ENCODE measurements around the gene PARP8.
A peak's percentile ranks its signal among the peaks of the same experiment; 100 is the strongest.
"Not testable (repeated sequence)": the region's sequence is repeated elsewhere in the genome, so short reads cannot be mapped to it uniquely, and the experiment has no call there.

The PARP8 gene

DNA sequence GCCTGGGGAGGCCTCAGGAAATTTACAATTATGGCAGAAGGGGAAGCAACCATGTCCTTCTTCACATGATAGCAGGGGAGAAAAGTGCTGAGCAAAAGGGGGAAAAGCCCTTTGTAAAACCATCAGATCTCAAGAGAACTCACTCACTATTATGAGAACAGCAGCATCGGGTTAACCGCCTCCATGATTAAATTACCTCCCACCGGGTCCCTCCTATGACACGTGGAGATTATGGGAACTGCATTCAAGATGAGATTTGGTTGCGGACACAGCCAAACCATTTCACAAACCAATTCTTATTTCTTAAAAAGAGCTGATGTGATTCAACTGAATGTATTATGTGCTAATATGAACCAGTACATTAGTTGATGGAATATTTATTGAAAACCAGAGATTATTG, 63.9 kb downstream of the PARP8 start:
- no peak for DNase-seq

DNA sequence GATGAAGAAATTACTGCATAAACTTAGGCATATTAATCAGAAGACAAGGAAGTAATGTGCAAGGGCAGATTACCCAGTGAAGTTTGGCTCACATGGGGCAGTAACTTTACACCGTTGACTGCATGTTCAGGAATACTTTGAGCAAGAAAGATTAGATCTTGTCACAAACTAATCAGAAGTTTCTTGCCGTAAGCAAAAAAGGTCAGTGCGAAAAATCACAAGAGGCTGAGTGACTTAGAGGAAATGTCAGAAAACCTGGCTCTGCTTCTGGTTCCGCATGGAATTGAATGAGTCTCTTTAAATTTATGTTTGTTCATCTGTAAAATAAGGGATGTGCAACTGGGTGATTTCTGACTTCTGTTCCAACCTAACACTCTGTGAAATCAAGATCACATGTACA, 64.4 kb downstream of the PARP8 start:
- DNase-seq, result no peak

DNA sequence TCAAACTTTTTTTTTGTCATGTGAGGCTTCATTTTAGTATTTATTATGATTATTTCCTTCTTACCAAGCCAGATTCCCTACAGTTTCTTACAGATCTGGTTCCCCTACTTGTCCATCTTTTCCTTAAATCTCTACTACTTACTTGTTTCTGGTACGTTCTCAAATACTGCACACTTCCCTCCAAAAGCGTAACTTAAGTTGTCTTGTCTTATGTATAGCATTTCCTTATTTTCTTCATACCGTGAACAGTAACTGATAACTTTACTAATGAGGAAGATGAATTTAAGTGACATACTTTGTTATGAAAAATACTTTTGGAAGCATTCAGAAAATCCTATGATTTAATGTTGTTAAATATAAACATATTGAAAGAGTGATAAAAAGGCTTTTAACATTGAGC, 67.3 kb downstream of the PARP8 start:
- no peak for DNase-seq

DNA sequence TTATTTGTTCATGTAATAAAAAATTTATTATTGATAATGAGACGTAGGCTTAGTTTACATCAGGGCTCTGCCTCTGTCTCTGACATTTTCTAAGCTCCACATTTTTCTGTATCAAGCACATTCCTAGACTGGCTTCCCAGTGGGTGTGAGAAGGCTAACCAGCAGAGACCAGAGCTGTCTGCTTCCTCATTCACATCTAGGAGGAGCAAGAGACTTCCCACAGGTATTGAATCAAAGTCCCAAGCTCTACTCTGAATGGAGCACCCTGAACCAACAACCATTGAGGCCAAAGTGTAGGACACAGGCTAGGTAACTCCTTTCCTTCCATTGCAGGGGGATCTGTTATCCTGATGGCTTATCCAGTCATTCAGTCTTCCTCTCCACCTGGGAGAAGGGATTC, 72.4 kb downstream of the PARP8 start:
- no peak for DNase-seq

DNA sequence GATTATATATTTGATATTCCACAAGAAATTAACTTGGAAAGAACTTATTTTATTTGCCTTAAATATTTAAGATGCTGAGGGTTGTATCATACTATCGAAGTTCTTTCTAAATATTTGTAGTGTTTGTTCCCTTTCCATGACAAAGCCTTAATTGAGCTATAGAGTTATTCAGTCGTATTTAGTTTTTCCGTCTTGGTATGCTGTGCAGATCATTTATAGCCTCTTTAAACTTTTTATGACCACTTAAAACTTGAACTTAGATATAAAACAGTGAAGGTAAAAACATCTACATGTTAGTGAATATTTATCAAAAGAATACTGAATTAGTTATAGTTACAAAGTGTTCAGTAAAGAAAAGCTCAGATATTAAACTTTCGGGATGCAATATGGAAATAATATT, 74.4 kb downstream of the PARP8 start:
- DNase-seq, result no peak

DNA sequence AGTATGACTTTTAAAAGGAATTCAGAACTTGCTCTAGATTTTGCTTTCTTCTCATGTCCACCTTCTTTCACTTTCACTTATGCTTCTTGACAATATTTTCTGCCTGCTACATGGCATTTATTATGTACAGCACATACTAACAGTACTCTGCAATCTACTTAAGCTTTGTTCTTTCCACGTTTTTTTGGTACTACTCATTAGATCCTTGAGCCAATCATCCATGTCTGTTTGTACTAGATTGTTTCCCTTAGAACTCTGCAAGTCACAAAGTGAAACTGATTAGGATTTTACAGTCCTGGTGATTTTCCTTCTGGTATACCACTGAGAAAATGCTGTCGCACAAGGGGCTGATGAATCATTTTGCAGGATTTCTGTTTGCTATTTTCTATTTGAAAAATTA, 78.3 kb downstream of the PARP8 start:
- DNase-seq, result no peak

DNA sequence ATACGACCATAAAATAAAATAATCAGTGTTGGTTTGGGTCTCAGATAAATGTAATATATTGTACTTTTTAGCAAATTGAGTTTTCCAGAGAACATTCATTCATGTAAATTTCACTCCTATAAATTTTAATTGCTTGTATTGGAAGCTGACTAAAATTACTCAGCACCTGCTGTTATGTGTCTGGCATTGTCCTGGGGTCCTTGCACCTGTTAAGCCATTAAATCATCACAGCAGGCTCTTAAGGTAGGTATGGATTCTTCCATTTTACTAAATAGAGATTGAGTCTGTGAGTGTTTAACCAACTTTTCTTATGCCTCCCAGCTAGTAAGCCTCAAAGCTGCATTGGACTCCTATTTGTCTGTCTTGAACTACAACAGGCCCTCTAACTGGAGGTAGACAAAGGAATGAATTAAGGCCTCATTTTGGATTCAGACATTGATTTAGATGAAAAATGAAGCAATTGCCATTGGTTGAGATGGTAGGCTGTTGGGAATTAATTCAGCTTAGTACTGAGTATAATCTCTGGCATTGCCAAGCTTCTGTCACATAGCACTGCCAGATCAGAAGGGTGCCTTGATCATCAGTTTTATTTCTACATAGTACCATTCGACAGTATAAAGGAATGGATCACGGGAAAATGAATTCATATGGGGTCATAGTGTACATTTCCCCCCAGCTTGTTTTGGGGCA, 78.9 kb downstream of the PARP8 start:
- no peak for DNase-seq

DNA sequence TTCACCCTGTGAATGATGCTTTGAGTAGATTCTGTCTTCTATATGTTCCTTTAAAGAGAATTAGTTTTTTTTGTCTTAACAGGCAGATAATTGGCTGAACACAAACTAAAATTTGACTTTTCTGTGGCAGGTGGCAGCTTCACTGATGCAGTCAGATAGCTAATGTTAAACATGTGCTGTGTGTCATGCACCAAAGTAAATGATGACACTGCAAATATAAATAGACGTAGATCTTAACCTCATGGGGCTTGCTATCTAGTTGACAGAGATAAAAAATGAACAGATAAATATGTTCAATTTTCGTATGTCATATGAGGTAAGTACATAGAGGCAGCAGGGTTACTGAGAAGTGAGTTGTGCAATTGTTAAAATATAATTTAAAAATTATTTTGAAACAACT, 82.7 kb downstream of the PARP8 start:
- no peak for DNase-seq

DNA sequence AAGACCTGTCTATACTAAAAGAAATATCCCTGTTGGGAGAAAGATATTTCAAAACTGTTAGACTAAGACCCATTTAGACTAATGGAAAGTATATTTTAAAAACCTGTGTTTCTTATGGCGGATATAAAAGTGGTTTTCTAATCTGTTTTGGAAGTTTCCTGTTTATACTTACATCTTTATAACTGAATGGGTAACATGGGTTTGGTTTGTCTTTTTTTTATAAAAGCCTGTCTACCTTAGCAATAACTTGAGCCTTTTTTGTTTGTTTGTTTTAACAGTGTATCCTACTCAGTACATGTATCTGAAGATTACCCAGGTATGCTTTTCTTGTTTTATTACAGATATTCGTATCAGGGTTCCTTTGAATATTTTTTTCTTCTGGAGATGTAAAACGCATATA, 83.4 kb downstream of the PARP8 start:
- DNase-seq, result no peak

DNA sequence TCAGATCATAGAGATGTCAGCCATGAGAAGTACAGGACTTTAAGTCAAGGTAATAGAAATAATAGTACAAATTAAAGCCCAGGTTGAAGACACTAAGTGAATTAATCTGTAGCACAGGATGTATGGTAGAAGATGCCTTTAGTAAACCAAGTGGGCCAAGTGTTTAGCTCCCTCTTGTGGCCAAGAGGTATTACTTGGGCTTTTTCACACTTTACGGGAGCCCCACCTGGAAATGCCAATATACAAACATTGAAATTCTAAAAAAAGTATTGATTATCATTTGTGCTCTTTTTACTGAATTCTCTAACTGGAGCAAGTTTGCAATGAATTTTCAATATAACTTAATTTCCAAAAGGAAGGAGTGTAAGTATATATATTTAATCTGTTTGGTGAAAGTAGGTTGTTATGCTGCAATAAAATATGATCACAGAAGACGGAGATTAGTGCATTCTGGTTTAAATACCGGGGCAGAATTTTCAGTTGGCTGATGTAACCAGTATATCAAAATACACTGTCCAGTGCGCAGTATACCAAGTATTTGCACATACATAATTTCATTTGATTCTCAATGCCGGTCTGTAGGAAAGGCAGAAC, 84.7 kb downstream of the PARP8 start:
- peak; percentile 57 for DNase-seq

DNA sequence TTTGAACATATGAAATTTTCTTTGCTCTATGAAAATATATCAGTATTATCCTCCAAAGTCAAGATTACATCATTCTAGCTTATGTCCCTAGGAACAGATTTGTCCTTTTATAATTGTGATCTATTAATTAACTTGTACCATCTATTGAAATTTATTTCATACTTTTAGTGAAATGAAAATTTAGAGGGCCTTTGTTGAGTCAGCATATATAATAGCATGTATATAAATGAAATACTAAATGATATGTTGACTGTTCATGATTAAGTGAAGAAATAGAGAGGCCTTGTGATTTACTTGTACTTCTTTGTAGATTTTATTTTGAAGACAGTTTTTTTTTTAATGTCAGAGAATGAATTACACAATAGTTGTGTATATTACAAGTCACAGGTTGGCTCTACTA, 86.4 kb downstream of the PARP8 start:
- DNase-seq, result no peak

DNA sequence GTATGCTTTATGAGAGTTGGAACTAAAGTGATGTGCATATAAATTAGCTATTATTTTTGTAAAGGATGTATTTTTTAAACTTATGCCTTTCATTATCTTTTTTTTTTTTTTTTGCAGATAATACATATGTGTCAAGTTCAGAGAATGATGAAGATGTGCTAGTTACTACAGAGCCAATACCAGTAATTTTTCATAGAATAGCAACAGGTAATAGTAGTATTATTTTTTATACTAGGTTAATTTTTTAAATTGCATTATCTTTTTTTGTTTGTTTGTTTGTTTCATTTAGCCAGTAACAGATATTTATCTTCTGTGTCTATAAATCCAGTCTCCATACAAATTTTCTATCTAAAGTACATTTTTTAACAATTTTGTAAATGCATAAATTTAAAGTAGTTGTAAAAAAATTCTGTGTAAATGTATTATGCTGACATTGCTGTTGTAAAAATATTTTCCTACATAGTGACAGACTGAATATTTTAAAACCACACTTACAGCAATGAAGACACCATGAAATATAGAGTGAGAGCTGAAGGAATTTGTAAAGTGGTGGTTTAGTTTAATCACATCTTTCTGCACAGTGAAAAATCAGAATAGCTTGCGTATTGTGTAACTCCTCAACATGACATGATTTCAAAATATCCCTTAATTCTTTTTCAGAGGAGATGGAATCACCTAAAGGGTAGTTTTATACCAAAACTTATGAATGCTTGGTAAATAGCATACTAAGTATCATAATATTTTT, 93.3 kb downstream of the PARP8 start:
- no peak for DNase-seq

DNA sequence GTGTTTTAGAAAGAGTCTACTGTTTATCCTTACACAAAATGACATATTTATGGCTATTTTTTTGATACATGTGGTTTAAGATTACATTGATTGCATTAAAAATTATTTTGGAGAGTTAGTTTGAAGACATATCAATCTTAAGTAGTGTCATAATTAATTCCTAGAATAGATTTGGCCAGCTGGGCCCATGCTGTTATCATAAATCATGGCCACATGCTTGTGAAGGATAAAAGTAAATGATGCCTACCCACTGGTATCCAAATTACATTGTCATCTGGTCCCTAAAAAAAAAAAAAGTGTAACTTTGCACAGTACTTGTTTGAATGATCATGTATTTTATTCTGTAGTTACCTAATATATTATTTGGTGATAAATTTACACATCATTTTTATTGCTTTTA, 96.9 kb downstream of the PARP8 start:
- DNase-seq, result no peak

DNA sequence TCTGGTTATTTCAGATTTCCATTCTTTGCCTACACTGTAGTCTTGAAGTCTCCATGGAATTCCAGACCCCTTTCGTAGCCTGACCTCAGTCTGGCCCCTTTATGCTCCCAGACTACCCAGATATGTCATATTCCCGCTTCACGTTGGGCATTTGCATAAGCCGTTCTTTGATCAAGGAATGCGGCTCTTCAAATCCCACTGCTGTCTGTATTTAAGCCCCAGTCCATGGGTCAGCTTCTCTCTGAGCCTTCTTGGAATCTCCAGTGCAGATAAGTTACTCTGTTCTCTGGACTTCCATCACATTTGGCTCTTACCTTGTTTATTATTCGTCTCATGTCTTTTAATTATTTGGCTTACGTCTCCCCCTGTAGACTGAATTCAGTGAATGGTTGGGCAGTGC, 97.4 kb downstream of the PARP8 start:
- DNase-seq, result no peak

DNA sequence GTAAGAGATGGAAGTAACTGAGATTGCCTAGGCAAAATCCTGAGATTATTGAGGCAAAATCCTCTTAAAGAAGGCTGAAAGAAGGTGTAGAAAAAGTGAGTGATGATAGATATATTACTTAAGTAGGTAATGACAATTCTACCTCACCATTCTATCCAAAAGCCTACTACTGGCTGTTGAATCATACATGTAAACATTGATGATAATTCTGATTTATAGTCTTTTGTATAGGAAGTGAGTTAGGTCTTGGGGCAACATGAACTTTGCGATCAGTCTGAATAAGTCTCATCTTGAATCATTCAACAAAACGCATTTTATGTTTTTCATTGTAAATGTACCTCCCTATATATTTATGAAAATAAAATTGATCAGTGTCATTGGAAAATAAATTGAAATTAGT, 99.6 kb downstream of the PARP8 start:
- DNase-seq, result no peak

DNA sequence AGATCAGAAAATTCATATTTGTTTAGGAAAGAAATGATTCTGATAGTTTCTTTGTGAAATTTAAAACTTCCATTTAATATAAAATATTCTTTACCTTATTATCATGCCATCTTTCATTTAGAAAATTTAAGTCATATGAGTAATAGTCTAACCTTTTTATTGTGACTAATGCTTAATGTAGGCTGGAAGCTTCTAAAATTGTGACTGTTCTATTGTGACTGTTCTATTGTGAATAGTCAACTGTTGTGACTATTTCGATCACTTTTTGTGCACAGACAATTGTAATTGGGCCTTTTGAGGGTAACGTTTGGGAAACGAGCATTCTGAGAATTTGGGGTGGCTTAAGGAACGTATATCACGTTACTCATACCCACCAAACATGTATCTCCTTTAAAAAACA, 100.0 kb downstream of the PARP8 start:
- no peak for DNase-seq

DNA sequence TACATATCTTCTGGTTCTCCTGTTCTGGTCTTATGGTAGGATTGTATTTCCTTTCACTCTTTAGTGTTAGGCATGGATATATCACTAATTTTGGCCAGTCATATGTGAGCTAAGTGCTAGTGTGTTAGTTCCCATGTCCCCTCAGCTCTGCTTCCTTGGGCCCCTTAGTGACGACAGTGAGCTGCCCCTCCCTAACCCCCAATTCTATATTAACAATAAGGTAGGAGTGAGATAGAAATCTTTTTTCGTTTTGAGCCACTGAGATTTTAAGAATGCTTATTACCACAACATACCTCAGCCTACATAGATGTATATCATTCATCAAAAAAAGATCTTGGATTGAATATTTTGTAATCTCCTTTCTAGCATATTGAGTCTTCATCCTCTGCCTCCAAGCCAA, 100.5 kb downstream of the PARP8 start:
- no peak for DNase-seq

DNA sequence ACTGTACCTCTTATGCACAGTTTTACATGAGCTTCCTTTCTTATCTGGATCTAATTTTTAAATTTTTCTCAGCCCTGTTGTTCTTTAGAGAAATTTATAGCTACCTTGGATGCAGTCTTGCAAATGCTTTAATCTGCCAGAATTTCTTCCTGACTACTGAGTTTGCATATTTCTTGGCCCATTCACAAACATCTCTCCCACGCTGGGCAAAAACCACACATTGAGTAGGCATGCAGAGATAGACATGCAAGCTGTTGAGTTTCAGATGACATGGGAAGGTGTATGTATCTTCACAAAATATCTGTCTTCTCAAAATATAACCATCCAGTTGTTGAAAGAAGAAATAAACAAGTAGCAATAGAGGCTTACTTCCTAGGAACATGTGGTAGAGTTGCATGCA, 101.2 kb downstream of the PARP8 start:
- DNase-seq, result no peak

DNA sequence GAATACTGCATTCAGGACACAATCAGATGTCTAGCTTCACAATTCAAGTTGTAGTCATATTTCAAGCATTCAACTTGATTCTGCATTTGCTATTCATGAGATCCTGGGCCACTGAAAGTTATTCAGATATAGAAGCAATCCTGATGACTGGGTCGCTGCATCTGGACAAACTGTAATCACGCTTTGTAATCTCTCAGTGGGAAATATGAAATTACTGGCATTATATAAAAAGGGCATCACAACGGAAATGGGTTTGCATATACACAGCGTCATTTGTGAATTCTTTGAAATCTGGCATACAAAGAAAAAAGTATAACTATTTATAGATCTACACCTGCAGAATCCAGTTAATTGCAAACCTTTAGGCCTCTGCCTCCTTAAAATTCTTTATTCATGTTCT, 102.2 kb downstream of the PARP8 start:
- no peak for DNase-seq

DNA sequence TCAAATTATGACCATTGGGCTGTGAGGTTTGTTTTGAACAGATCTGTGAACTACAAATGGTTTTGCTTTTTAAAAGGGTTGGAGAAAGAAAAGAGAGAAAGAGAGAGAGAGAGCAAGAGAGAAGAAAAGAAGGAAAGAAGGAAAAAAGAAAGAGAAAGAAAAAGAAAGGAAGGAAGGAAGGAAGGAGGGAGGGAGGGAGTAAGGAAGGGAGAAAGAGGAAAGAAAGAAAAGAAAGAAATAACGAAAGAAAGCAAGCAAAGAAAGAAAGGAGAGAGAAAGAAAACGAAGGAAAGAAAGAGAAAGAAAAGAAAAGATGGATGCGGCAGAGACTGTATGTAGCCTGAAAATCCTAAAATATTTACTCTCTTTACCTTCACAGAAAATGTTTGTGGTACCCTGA, 104.0 kb downstream of the PARP8 start:
- no peak for DNase-seq

DNA sequence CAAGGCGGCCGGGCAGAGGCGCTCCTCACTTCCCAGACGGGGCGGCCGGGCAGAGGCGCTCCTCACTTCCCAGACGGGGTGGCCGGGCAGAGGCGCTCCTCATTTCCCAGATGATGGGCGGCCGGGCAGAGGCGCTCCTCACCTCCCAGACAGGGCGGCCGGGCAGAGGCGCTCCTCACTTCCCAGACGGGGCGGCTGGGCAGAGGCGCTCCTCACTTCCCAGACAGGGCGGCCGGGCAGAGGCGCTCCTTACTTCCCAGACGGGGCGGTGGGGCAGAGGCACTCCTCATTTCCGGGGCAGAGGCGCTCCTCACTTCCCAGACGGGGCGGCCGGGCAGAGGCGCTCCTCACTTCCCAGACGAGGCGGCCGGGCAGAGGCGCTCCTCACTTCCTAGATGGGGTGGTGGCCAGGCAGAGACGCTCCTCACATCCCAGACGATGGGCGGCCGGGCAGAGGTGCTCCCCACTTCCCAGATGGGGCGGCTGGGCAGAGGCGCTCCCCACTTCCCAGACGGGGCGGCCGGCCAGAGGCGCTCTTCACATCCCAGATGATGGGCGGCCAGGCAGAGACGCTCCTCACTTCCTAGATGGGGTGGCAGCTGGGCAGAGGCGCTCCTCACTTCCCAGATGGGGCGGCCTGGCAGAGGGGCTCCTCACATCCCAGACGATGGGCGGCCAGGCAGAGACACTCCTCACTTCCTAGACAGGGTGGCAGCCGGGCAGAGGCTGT, 108.2 kb downstream of the PARP8 start:
- DNase-seq, result not testable (repeated sequence)

DNA sequence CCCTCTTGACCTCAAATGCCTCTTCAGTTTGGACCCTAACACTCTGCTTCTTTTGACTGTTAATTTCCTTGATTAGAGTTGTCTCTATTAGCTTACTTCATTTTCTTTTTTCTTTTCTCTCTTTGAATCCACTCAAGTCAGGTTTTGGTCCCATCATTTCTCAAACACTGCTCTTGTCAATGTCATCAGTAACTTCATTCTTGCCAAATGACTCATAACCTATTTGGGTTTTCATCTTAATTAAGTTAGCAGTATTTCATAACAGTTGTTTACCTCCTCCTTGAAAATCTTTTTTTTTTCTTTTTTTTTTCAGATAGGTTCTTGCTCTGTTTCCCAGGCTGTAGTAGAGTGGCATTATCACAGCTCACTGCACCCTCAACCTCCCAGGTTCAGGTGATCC, 119.6 kb downstream of the PARP8 start:
- no peak for DNase-seq

DNA sequence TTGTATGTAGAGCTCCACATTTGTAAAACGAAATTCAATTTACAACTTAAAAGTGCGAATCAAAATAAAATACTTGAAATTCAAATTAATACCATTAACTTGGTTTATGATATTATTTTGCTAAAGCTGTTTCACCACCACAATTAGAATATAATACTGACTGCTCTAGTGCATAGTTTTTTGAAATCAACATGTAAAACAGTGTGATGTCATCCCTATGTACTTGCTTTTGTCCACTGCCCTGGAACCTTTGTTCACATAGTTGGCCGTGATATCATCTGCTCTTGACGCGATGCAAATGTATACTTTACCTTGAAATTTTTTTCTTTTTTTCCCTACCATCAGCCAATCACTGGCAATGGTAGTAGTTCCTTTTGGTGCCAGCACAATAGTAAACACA, 125.4 kb downstream of the PARP8 start:
- DNase-seq, result no peak

DNA sequence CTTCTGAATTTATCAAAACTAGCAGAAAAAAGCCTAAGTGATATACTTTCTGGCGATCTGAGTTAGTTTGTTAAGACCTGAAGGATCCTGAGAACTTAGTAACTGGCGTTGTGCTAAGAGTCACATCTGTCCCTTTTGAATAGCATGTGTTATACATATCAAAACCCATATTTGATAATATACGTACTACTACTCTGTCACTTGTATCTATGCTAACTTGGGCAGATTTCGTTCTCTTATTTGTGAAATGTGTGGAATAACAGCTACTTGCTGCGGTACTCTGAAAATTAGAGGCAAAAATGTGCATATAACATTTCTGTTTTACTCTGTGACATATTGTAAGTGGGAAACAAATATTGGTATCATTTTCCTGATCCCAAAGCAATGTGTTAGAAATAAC, 126.4 kb downstream of the PARP8 start:
- DNase-seq, result no peak

All from NCI-H345 (cell line).